Upper lobe of left lung (tissue), 6 donors: ENCODE measurements around the gene ERCC6. TPM values are rescaled to one million over a fixed set of nuclear protein-coding genes. Genes with fewer than 3 reads are reported as not detected.

Experiments
- ATAC-seq, 2 donors: fragments of 200-7000 bp; cut with Tn5 transposase; one replicate each; pipeline ENCODE4 v1.9.1; 2022; ENCODE audit warnings: mild to moderate bottlenecking in 2 of 2, moderate library complexity in 2 of 2; ENCODE audit not compliant: low FRiP score in 2 of 2
- DNase-seq, 2 donors: peaks; one replicate each; pipeline ENCODE4 v3.0.0-alpha.2; 2019 to 2020
- H3K27ac ChIP-seq, 4 donors: fragments of 200-600 bp; sonication (generic); one replicate each; pipeline ENCODE4 v1.5.1; 2016 to 2019
- H3K27me3 ChIP-seq, 4 donors: fragments of 200-600 bp; sonication (generic); one replicate each; pipeline ENCODE4 v1.5.1; 2017 to 2019
- H3K36me3 ChIP-seq, 4 donors: fragments of 200-600 bp; sonication (generic); one replicate each; pipeline ENCODE4 v1.5.1; 2016 to 2019
- H3K4me1 ChIP-seq, 4 donors: fragments of 200-600 bp; sonication (generic); one replicate each; pipeline ENCODE4 v1.5.1; 2018 to 2019
- H3K4me3 ChIP-seq, 4 donors: fragments of 200-600 bp; sonication (generic); one replicate each; pipeline ENCODE4 v1.5.1; 2017 to 2019; ENCODE audit warnings: mild to moderate bottlenecking in 2 of 4, moderate library complexity in 1 of 4
- H3K9me3 ChIP-seq, 4 donors: fragments of 200-600 bp; sonication (generic); one replicate each; pipeline ENCODE4 v1.5.1; 2018 to 2019
- EP300 ChIP-seq, 4 donors: sonication (generic); formaldehyde crosslinking; IDR thresholded peaks; one replicate each; pipeline ENCODE4 v1.5.1; 2017; ENCODE audit warnings: antibody characterized with exemption in 4 of 4, control low read depth in 2 of 4
- POLR2A ChIP-seq, 4 donors: fragments of 450-650 bp; IDR thresholded peaks; one replicate each; pipeline ENCODE4 v1.5.1; 2016 to 2017; ENCODE audit warnings: antibody characterized with exemption in 4 of 4, mild to moderate bottlenecking in 2 of 4
- POLR2AphosphoS5 ChIP-seq, 2 donors: sonication (generic); formaldehyde crosslinking; IDR thresholded peaks; one replicate each; pipeline ENCODE4 v1.5.1; 2017; ENCODE audit warnings: antibody characterized with exemption in 2 of 2
- WGBS, 2 donors: methylation state at CpG; one replicate each; pipeline ENCODE4 v1.1.5; 2017 to 2018; 5-methylcytosine and 5-hydroxymethylcytosine counted together
- total RNA-seq, 6 donors: library from RNA; depleted of rRNA in 4 of 6; stranded (reverse); fragments of >200 nt in 4 of 6; gene quantifications; one replicate each; pipeline versions ENCODE4 v1.1.0 to v1.2.1, GENCODE V29; 2016 to 2021
- TF ChIP-seq, protein P1 (sequence below), 6 experiments: fragments of 450-650 bp in 4 of 6; fragments of 200-600 bp in 2 of 6; sonication (generic) in 2 of 6; IDR thresholded peaks; one replicate each; pipeline ENCODE4 v1.5.1; 2016 to 2019; ENCODE audit warnings: antibody characterized with exemption in 6 of 6
- donor health status: DM: no; HTN: no; CAD: no; lungs with moderate emphysema.
- donor health status: DM: no; HTN: yes; CAD: no; lungs with severe emphysema.

ERCC6 gene
- total RNA-seq, 6 donors from 2014 or later, result 8.4 to 30.4 (median 23.3) TPM

DNA sequence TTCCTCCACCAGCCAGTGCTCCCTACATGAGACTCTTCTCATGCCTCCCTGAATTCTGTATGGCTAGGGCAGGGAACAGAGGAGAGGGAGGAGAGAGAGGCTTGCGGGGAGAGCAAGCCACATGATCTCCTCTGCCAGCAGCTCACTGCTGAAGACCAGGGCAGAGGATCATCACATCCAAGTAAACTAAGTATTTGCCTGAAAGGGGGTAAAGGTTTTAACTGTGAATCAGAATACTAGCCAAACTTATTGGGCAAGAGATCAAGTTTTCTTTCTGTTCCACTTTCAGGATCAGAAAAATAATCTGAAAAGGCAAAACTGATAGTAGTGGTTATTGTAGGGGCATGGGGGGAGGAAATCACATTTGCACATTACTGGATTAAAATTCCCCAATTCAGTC, 17.8 kb upstream of the ERCC6 start:
- H3K4me1 ChIP-seq, result no peaks in the 10 kb centered on the region
- 68 to 89% methylated on average over 1 of the region's 1 CpG for WGBS, 2 donors
- no peaks in the 10 kb centered on the region for H3K36me3 ChIP-seq
- no peak overlapping the region for H3K27ac ChIP-seq
- no peak for TF ChIP-seq EP300 (IDR thresholded peaks at IDR 0.05)
- TF ChIP-seq POLR2A (IDR thresholded peaks at IDR 0.05), result no peak
- no peak for TF ChIP-seq POLR2AphosphoS5 (IDR thresholded peaks at IDR 0.05)
- TF ChIP-seq, protein P1, sequence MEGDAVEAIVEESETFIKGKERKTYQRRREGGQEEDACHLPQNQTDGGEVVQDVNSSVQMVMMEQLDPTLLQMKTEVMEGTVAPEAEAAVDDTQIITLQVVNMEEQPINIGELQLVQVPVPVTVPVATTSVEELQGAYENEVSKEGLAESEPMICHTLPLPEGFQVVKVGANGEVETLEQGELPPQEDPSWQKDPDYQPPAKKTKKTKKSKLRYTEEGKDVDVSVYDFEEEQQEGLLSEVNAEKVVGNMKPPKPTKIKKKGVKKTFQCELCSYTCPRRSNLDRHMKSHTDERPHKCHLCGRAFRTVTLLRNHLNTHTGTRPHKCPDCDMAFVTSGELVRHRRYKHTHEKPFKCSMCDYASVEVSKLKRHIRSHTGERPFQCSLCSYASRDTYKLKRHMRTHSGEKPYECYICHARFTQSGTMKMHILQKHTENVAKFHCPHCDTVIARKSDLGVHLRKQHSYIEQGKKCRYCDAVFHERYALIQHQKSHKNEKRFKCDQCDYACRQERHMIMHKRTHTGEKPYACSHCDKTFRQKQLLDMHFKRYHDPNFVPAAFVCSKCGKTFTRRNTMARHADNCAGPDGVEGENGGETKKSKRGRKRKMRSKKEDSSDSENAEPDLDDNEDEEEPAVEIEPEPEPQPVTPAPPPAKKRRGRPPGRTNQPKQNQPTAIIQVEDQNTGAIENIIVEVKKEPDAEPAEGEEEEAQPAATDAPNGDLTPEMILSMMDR (IDR thresholded peaks at IDR 0.05), result no peak
- DNase-seq, result no peak
- H3K27me3 ChIP-seq, result no peaks in the 10 kb centered on the region
- no peak overlapping the region for H3K4me3 ChIP-seq
- no peaks in the 10 kb centered on the region for H3K9me3 ChIP-seq
- ATAC-seq, result no peak

DNA sequence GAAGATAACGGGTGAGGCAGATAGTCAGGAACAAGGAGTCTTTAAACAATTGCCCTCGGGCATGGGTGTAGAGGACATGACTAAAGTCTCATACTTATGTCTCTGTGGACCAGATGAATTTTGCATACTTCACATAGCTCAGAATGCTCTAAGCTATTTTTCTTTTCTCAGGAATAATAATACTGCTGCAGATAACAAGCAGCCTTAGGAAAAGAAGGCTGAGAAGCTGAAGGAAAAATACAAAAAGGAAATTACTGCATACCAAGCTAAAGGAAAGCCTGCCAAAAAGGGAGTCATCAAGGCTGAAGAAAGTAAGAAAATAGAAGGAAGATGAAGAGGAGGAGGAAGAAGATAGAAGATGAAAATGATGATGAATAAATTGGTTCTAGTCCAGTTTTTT, 13.4 kb upstream of the ERCC6 start:
- H3K4me1 ChIP-seq, result no peaks in the 10 kb centered on the region
- TF ChIP-seq POLR2A (IDR thresholded peaks at IDR 0.05), result no peak
- no peak for TF ChIP-seq EP300 (IDR thresholded peaks at IDR 0.05)
- TF ChIP-seq, protein P1 (IDR thresholded peaks at IDR 0.05), result no peak
- no peak for TF ChIP-seq POLR2AphosphoS5 (IDR thresholded peaks at IDR 0.05)
- DNase-seq, result no peak
- no peaks in the 10 kb centered on the region for H3K36me3 ChIP-seq
- no peaks in the 10 kb centered on the region for H3K27me3 ChIP-seq
- ATAC-seq, result peak in 1 of 2 donors; percentile 79
- WGBS, 2 donors, result 59 to 64% methylated on average over 2 of the region's 2 CpGs
- H3K27ac ChIP-seq, result no peak overlapping the region
- no peaks in the 10 kb centered on the region for H3K9me3 ChIP-seq
- no peak overlapping the region for H3K4me3 ChIP-seq

DNA sequence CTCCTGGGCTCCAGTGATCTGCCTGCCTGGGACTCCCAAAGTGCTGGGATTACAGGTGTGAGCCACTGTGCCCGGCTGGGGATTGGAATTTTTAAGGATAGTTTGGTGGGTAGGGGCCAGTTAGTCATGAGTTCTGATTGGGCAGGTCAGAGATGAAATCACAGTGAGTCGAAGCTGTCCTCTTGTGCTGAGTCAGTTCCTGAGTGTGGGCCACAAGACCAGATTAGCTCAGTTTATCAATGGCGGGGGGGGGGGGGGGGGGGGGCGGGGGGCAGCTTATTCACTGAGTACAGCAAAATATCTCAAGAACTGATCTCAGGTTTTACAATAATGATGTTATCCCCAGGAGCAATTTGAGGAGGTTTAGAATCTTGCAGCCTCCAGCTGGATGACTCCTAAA, 11.6 kb upstream of the ERCC6 start:
- TF ChIP-seq EP300 (IDR thresholded peaks at IDR 0.05), result no peak
- no peak for TF ChIP-seq POLR2A (IDR thresholded peaks at IDR 0.05)
- TF ChIP-seq, protein P1 (IDR thresholded peaks at IDR 0.05), result no peak
- TF ChIP-seq POLR2AphosphoS5 (IDR thresholded peaks at IDR 0.05), result no peak
- H3K27ac ChIP-seq, result no peak overlapping the region
- H3K4me3 ChIP-seq, result no peak overlapping the region
- no peaks in the 10 kb centered on the region for H3K9me3 ChIP-seq
- 33 to 56% methylated on average over 1 to 3 of the region's 4 CpGs for WGBS, 2 donors
- ATAC-seq, result peak in 1 of 2 donors; percentile 54
- no peak for DNase-seq
- H3K27me3 ChIP-seq, result no peaks in the 10 kb centered on the region
- H3K4me1 ChIP-seq, result no peaks in the 10 kb centered on the region
- H3K36me3 ChIP-seq, result no peaks in the 10 kb centered on the region

DNA sequence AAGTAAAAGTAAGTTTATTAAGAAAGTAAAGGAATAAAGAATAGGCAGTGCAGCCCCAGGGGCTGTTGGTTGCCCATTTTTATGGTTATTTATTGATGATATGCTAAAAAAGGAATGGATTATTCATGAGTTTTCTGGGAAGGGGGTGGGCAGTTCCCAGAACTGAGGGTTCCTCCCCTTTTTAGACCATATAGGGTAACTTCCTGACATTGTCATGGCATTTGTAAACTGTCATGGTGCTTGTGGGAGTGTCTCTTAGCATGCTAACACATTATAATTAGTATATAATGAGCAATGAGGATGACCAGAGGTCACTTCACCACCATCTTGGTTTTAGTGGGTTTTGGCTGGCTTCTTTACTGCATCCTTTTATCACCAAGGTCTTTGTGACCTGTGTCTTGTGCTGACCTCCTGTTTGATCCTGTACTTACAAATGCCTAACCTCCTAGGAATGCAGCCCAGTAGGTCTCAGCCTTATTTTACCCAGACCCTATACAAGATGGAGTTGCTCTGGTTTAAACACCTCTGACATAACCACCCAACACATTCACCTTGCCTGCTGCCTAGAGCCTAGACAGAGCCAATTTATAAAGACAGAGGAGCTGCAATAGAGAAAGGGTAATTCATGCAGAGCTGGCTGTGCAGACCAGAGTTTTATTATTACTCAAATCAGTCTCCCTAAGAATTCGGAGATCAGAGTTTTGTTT, 10.9 kb upstream of the ERCC6 start:
- Histone ChIP-seq H3K4me1 (no peaks in the 10 kb centered on the region), H3K4me3 (no peak overlapping the region), H3K36me3 (no peaks in the 10 kb centered on the region), H3K27me3 (no peaks in the 10 kb centered on the region), H3K27ac (no peak overlapping the region), H3K9me3 (no peaks in the 10 kb centered on the region)
- no peak for DNase-seq
- TF ChIP-seq, protein P1 (IDR thresholded peaks at IDR 0.05), result no peak
- no peak for TF ChIP-seq POLR2A (IDR thresholded peaks at IDR 0.05)
- no peak for TF ChIP-seq EP300 (IDR thresholded peaks at IDR 0.05)
- no peak for TF ChIP-seq POLR2AphosphoS5 (IDR thresholded peaks at IDR 0.05)
- WGBS, 2 donors, result 61 to 83% methylated on average over 1 of the region's 1 CpG
- no peak for ATAC-seq

DNA sequence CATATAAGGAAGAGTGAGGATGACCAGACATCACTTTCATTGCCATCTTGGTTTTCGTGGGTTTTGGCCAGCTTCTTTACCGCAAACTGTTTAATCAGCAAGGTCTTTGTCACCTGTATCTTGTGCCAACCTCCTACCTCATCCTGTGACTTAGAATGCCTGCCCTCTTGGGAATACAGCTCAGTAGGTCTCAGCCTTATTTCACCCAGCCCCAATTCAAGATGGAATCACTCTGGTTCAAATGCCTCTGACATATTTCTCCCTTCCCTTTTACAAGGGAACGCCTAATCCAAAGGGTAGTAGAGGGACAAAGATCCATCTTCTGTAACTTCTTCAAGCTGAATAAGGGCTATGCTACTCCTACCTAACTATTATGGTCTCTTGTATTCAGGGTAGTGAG, 4.7 kb upstream of the ERCC6 start:
- ATAC-seq (no peak), DNase-seq (no peak)
- Histone ChIP-seq H3K27ac (no peak overlapping the region), H3K4me1 (peaks cover 0 to 9% (median 4%) of the 10 kb centered on the region in 4 donors), H3K36me3 (no peaks in the 10 kb centered on the region), H3K9me3 (no peaks in the 10 kb centered on the region), H3K4me3 (no peak overlapping the region), H3K27me3 (no peaks in the 10 kb centered on the region)
- 93% methylated on average over 3 of the region's 3 CpGs for WGBS, 2 donors
- no peak for TF ChIP-seq POLR2A (IDR thresholded peaks at IDR 0.05)
- TF ChIP-seq EP300 (IDR thresholded peaks at IDR 0.05), result no peak
- no peak for TF ChIP-seq POLR2AphosphoS5 (IDR thresholded peaks at IDR 0.05)
- TF ChIP-seq, protein P1 (IDR thresholded peaks at IDR 0.05), result no peak
